A673 (cell line): ENCODE results near the gene ZBTB47. TPM values are rescaled to one million over a fixed set of nuclear protein-coding genes. Genes with fewer than 3 reads are reported as not detected.

Source experiments
- BruUV-seq: library from RNA; stranded (reverse); fragments of 400-500 nt; replicated peaks from 2 replicates; lab custom pipeline; 2021; lab: Mats Ljungman, UMichigan
- CTCF ChIA-PET: fragments of 300-600 bp; sonication (Branson Sonifier 250); formaldehyde crosslinking; loops from one replicate; lab custom pipeline; 2022; ENCODE audit warnings: antibody characterized with exemption; lab: Charles Lee
- POLR2A ChIA-PET: fragments of 300-600 bp; sonication (Branson Sonifier 250); formaldehyde crosslinking; loops from one replicate; lab custom pipeline; 2022; ENCODE audit warnings: antibody characterized with exemption; ENCODE audit not compliant: low non-redundant PET; lab: Charles Lee
- DNase-seq: peaks from one replicate; pipeline ENCODE4 v3.0.0-alpha.2; 2015; ENCODE audit warnings: low spot score
- H3K27ac ChIP-seq: fragments of 200-600 bp; sonication (generic); 2 replicates; pipeline ENCODE4 v1.5.1; 2016; ENCODE audit warnings: mixed run types, low read depth, mild to moderate bottlenecking, mixed read lengths, antibody characterized with exemption, low read length; ENCODE audit not compliant: poor library complexity, severe bottlenecking
- H3K27me3 ChIP-seq: fragments of 200-600 bp; sonication (generic); replicated peaks from 2 replicates; pipeline ENCODE4 v1.6.1; 2017; ENCODE audit warnings: mixed run types, low read depth, mild to moderate bottlenecking, mixed read lengths, antibody characterized with exemption, low read length; ENCODE audit not compliant: insufficient read depth, poor library complexity
- H3K36me3 ChIP-seq: fragments of 200-600 bp; sonication (generic); 2 replicates; pipeline ENCODE4 v1.6.1; 2016; ENCODE audit warnings: mixed run types, mild to moderate bottlenecking, mixed read lengths, antibody characterized with exemption, low read length; ENCODE audit not compliant: insufficient read depth, poor library complexity, severe bottlenecking
- H3K4me1 ChIP-seq: fragments of 200-600 bp; sonication (generic); 2 replicates; pipeline ENCODE4 v1.6.1; 2017; ENCODE audit warnings: mixed run types, mild to moderate bottlenecking, mixed read lengths, antibody characterized with exemption, low read length; ENCODE audit not compliant: insufficient read depth, poor library complexity, severe bottlenecking
- H3K4me3 ChIP-seq: fragments of 200-600 bp; sonication (generic); 2 replicates; pipeline ENCODE4 v1.5.1; 2016; ENCODE audit warnings: low read depth, mixed run types, mild to moderate bottlenecking, mixed read lengths, low read length; ENCODE audit not compliant: poor library complexity, severe bottlenecking
- H3K9me3 ChIP-seq: fragments of 200-600 bp; sonication (generic); 2 replicates; pipeline ENCODE4 v1.6.1; 2016; ENCODE audit warnings: mixed run types, low read depth, mild to moderate bottlenecking, mixed read lengths, antibody characterized with exemption, low read length; ENCODE audit not compliant: poor library complexity, severe bottlenecking
- CTCF ChIP-seq: fragments of 300-800, 200-600 bp; sonication (generic); conservative IDR thresholded peaks from 2 replicates; pipeline ENCODE4 v1.5.1; 2017; ENCODE audit warnings: low read depth, mild to moderate bottlenecking, antibody characterized with exemption, low read length, moderate library complexity, mixed read lengths
- EZH2 ChIP-seq: fragments of 200-600 bp; sonication (generic); IDR thresholded peaks from 2 replicates; pipeline ENCODE4 v1.6.1; 2017; ENCODE audit warnings: borderline replicate concordance, low read depth, mild to moderate bottlenecking, mixed read lengths, antibody characterized with exemption, low read length; ENCODE audit not compliant: poor library complexity, severe bottlenecking
- intact Hi-C: fragments of 100-400 bp; cut with micrococcal nuclease; formaldehyde crosslinking; loops from one replicate; pipeline ENCODE4 v1.10.0; 2022; ENCODE audit not compliant: unreplicated experiment
- total RNA-seq: library from RNA; stranded (reverse); gene quantifications from 2 replicates; pipeline ENCODE4 v1.2.3, GENCODE V29; 2021

The ZBTB47 gene
- total RNA-seq, 1 experiment from 2014 or later: 4.4 TPM

- Histone ChIP-seq H3K36me3 (no peaks in the 10 kb centered on the region), H3K27me3 (no peaks in the 10 kb centered on the region), H3K27ac (no peak overlapping the region), H3K9me3 (no peaks in the 10 kb centered on the region), H3K4me1 (no peaks in the 10 kb centered on the region), H3K4me3 (no peak overlapping the region)
- intact Hi-C loops: no loop called here
- TF ChIP-seq CTCF: no peak
- TF ChIP-seq EZH2: no peak
- POLR2A ChIA-PET: no interaction called here
- CTCF ChIA-PET: interaction anchor here (0.5 kb wide), 1 partner anchor 38 kb away, joined by 3 read pairs; no protein-coding TSS in a partner anchor
- no peak for DNase-seq
- BruUV-seq: no TSS peak
Measured at GRCh38 chr3:42705962-42706585, 52.6 kb downstream of the ZBTB47 start.

- POLR2A ChIA-PET: no interaction called here
- no TSS peak for BruUV-seq
- no peak for DNase-seq
- no peak overlapping the region for H3K4me3 ChIP-seq
- H3K9me3 ChIP-seq: no peaks in the 10 kb centered on the region
- no peak overlapping the region for H3K27ac ChIP-seq
- no peaks in the 10 kb centered on the region for H3K36me3 ChIP-seq
- CTCF ChIA-PET: no interaction called here
- intact Hi-C loops: no loop called here
- no peaks in the 10 kb centered on the region for H3K4me1 ChIP-seq
- TF ChIP-seq EZH2: no peak
- no peak for TF ChIP-seq CTCF
- H3K27me3 ChIP-seq: no peaks in the 10 kb centered on the region
Measured at GRCh38 chr3:42706721-42707619, 53.5 kb downstream of the ZBTB47 start.

GRCh38 chr3:42707620-42708355 lies 54.3 kb downstream of the ZBTB47 start:
- H3K36me3 ChIP-seq: no peaks in the 10 kb centered on the region
- no TSS peak for BruUV-seq
- H3K27me3 ChIP-seq: no peaks in the 10 kb centered on the region
- no peak overlapping the region for H3K27ac ChIP-seq
- no peaks in the 10 kb centered on the region for H3K4me1 ChIP-seq
- no peak for DNase-seq
- ChIA-PET CTCF (no interaction called here), POLR2A (no interaction called here)
- intact Hi-C loops: no loop called here
- no peak for TF ChIP-seq CTCF
- no peak for TF ChIP-seq EZH2
- no peak overlapping the region for H3K4me3 ChIP-seq
- H3K9me3 ChIP-seq: no peaks in the 10 kb centered on the region
